Left renal pelvis (tissue), 4 donors: ENCODE data around the gene MAPKAPK2. TPM values are rescaled to one million over a fixed set of nuclear protein-coding genes. Genes with fewer than 3 reads are reported as not detected.

ENCODE experiments used
- DNase-seq, 4 donors: peaks; one replicate each; pipeline ENCODE4 v3.0.0-alpha.2; 2013; ENCODE audit warnings: low read depth in 4 of 4, low spot score in 3 of 4
- polyA plus RNA-seq, 4 donors: library from polyadenylated mRNA; unstranded; fragments of 120-200 nt; gene quantifications; one replicate each; pipeline ENCODE4 v1.2.1, GENCODE V29; 2013; ENCODE audit not compliant: insufficient read length in 4 of 4

MAPKAPK2 gene
- polyA plus RNA-seq, 4 donors = 50.3 to 81.1 (median 75.9) TPM

- no peak for DNase-seq
Observed at GRCh38 chr1:206681359-206681758, 3.3 kb upstream of the MAPKAPK2 start.

GRCh38 chr1:206682111-206682510 lies 2.6 kb upstream of the MAPKAPK2 start:
- DNase-seq = no peak

- DNase-seq = no peak
Observed at GRCh38 chr1:206683313-206683712, 1.4 kb upstream of the MAPKAPK2 start.

GRCh38 chr1:206684003-206684402 lies 702 bp upstream of the MAPKAPK2 start:
- DNase-seq = no peak

- DNase-seq = no peak
Observed at GRCh38 chr1:206685334-206685768, 646 bp downstream of the MAPKAPK2 start.

- no peak for DNase-seq
Observed at GRCh38 chr1:206685769-206686477, 1.2 kb downstream of the MAPKAPK2 start.

GRCh38 chr1:206686478-206687249 lies 2.0 kb downstream of the MAPKAPK2 start:
- no peak for DNase-seq

GRCh38 chr1:206687251-206687914 lies 2.7 kb downstream of the MAPKAPK2 start:
- DNase-seq = no peak

GRCh38 chr1:206687915-206688442 lies 3.3 kb downstream of the MAPKAPK2 start:
- no peak for DNase-seq

GRCh38 chr1:206690516-206690915 lies 5.8 kb downstream of the MAPKAPK2 start:
- DNase-seq = no peak

- DNase-seq = no peak
Observed at GRCh38 chr1:206691604-206692003, 6.9 kb downstream of the MAPKAPK2 start.

GRCh38 chr1:206693029-206693428 lies 8.3 kb downstream of the MAPKAPK2 start:
- no peak for DNase-seq

GRCh38 chr1:206693592-206693991 lies 8.9 kb downstream of the MAPKAPK2 start:
- DNase-seq = no peak

- no peak for DNase-seq
Observed at GRCh38 chr1:206694171-206695124, 9.7 kb downstream of the MAPKAPK2 start.

GRCh38 chr1:206695733-206696132 lies 11.0 kb downstream of the MAPKAPK2 start:
- DNase-seq = no peak

- DNase-seq = no peak
Observed at GRCh38 chr1:206696812-206697585, 12.3 kb downstream of the MAPKAPK2 start.

- no peak for DNase-seq
Observed at GRCh38 chr1:206698011-206698410, 13.3 kb downstream of the MAPKAPK2 start.

GRCh38 chr1:206699000-206699586 lies 14.4 kb downstream of the MAPKAPK2 start:
- DNase-seq = no peak

- DNase-seq = no peak
Observed at GRCh38 chr1:206699626-206700025, 14.9 kb downstream of the MAPKAPK2 start.
